SJCRH30 (cell line): ENCODE measurements around the gene RNASEH2C. TPM values are rescaled to one million over a fixed set of nuclear protein-coding genes. Genes with fewer than 3 reads are reported as not detected.
"Not testable (repeated sequence)": the region's sequence is repeated elsewhere in the genome, so short reads cannot be mapped to it uniquely, and the experiment has no call there.

Experiments
- DNase-seq, 2 experiments: peaks; one replicate each; pipeline ENCODE4 v3.0.0-alpha.2; 2015 to 2020
- H3K27ac ChIP-seq: fragments of 250-450 bp; sonication (Bioruptor Pico); 2 replicates; pipeline ENCODE4 v1.5.1; 2020; ENCODE audit warnings: mild to moderate bottlenecking, moderate library complexity
- H3K27me3 ChIP-seq: fragments of 250-450 bp; sonication (Bioruptor Pico); 2 replicates; pipeline ENCODE4 v1.5.1; 2020; ENCODE audit warnings: mild to moderate bottlenecking, moderate library complexity
- H3K36me3 ChIP-seq: fragments of 250-450 bp; sonication (Bioruptor Pico); 2 replicates; pipeline ENCODE4 v1.5.1; 2020; ENCODE audit warnings: mild to moderate bottlenecking, moderate library complexity
- H3K4me1 ChIP-seq: fragments of 250-450 bp; sonication (Bioruptor Pico); 2 replicates; pipeline ENCODE4 v1.5.1; 2020; ENCODE audit warnings: mild to moderate bottlenecking, moderate library complexity
- H3K4me3 ChIP-seq: fragments of 250-450 bp; sonication (Bioruptor Pico); 2 replicates; pipeline ENCODE4 v1.5.1; 2020; ENCODE audit warnings: mild to moderate bottlenecking, moderate library complexity
- H3K9me3 ChIP-seq: fragments of 250-450 bp; sonication (Bioruptor Pico); replicated peaks from 2 replicates; pipeline ENCODE4 v1.5.1; 2020; ENCODE audit warnings: mild to moderate bottlenecking, moderate library complexity
- total RNA-seq: library from RNA; depleted of rRNA; stranded (reverse); fragments of >200 nt; shearing (Covaris generic); gene quantifications from 2 replicates; pipeline ENCODE4 v1.2.3, GENCODE V29; 2014

The RNASEH2C gene
- total RNA-seq, 1 experiment from 2014 or later = 49.3 TPM

- H3K27me3 ChIP-seq, DNase-seq, H3K36me3 ChIP-seq, H3K4me3 ChIP-seq, H3K4me1 ChIP-seq, H3K27ac ChIP-seq: not testable (repeated sequence)
- H3K9me3 ChIP-seq = peaks cover 24% of the 10 kb centered on the region
These were observed 14.5 kb upstream of the RNASEH2C start for GRCh38 chr11:65735111-65735510.

DNA sequence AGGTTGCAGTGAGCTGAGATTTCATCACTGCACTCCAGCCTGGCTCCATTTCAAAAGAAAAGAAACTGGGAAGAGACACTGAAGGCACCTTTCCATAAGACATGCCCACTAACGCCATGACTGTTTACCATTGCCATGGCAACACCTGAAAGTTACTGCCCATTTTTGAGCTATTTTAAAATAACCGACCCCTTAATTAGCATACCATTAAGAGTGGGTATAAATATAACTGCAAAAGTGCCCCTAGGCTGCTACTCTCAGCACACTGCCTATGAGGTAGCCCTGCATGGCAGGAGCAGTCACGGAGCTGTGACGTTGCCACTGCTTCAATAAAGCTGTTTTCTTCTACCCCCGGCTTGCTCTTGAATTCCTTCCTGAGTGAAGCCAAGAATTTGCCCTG, 9.9 kb upstream of the RNASEH2C start:
- no peak overlapping the region for H3K4me3 ChIP-seq
- 0 out of 2 replicates have a peak, but pooled peaks cover 7% of the 10 kb centered on the region for H3K27me3 ChIP-seq
- H3K36me3 ChIP-seq = no peaks in the 10 kb centered on the region
- H3K4me1 ChIP-seq = no peaks in the 10 kb centered on the region
- H3K9me3 ChIP-seq = peaks cover 3% of the 10 kb centered on the region
- H3K27ac ChIP-seq = no peak overlapping the region
- DNase-seq = no peak

- Histone ChIP-seq H3K4me3 (no peak overlapping the region), H3K4me1 (no peaks in the 10 kb centered on the region), H3K9me3 (peaks cover 3% of the 10 kb centered on the region), H3K27me3 (0 out of 2 replicates have a peak, but pooled peaks cover 7% of the 10 kb centered on the region), H3K27ac (no peak overlapping the region), H3K36me3 (no peaks in the 10 kb centered on the region)
- DNase-seq = no peak
These were observed 7.3 kb upstream of the RNASEH2C start for GRCh38 chr11:65727865-65728264.

DNA sequence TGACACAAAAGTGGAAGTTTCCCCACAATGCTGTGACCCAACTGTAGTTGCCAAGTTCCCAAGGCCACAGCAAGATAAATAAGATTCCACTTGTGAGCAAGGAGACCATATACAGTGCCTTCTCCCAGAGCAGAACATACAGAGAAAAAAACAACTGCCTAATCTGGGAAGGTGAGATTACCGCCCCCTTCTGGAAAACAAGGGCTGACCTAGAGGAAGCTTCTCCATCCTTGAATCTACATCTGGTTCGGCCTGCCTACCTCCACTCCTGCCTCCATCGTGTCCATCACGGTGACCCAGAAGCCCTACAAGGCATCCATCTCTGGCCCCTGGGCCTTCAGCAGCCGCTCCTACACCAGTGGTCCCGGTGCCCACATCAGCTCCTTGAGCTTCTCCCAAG, 6.1 kb upstream of the RNASEH2C start:
- DNase-seq = no peak
- Histone ChIP-seq H3K4me3 (no peak overlapping the region), H3K4me1 (no peaks in the 10 kb centered on the region), H3K27ac (no peak overlapping the region), H3K9me3 (peaks cover under 1% of the 10 kb centered on the region), H3K27me3 (0 out of 2 replicates have a peak, but pooled peaks cover 4% of the 10 kb centered on the region), H3K36me3 (no peaks in the 10 kb centered on the region)

DNA sequence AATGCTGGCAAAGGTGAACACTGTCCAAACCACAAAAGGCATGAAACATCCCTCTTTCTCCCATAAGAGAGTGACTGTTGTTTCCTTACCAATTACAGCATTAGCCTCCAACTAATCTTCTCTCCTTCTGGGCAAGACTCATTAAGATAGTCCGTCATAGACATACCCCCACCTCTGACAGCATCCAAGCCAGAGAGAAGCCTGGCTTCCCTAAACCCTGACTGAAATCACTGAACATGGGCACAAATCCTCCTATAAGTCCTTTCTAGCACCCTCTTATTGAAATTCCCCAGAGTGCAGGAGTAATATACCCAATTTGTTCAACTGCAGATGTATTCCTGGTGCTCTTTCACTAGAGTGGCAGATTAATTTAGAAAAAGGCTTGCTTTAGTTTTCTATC, 1.7 kb upstream of the RNASEH2C start:
- Histone ChIP-seq H3K27me3 (0 out of 2 replicates have a peak, but pooled peaks cover 4% of the 10 kb centered on the region), H3K4me3 (no peak overlapping the region), H3K9me3 (no peaks in the 10 kb centered on the region), H3K4me1 (peaks cover 6% of the 10 kb centered on the region; the same call in 1 of the 2 replicates), H3K27ac (no peak overlapping the region), H3K36me3 (peaks cover 21% of the 10 kb centered on the region)
- no peak for DNase-seq

DNA sequence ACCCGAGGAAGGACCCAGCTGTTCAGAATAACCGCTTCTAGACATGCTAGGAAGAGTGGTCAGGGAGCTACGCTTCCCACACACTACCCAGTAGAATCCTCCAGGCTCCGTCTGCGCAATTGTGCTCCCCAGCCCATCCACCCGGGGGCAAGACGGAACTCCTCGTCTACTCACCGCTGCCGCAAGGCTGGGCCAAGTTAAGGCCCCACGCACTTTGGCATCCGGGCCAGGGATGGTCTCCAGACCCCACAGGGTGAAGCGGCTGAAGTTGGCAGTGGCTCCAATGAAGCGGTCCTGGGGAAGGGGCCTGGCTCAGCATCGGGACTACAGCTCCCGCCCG, 757 bp downstream of the RNASEH2C start:
- H3K36me3 ChIP-seq = peaks cover 26% of the 10 kb centered on the region
- no peaks in the 10 kb centered on the region for H3K9me3 ChIP-seq
- peak overlapping the region; percentile 81 for H3K4me3 ChIP-seq
- peak overlapping the region; percentile 61; the same call in 1 of the 2 replicates for H3K27ac ChIP-seq
- H3K27me3 ChIP-seq = no peaks in the 10 kb centered on the region
- peaks cover 6% of the 10 kb centered on the region; the same call in 1 of the 2 replicates for H3K4me1 ChIP-seq
- DNase-seq = peak in 1 of 2 experiments; percentile 32

DNA sequence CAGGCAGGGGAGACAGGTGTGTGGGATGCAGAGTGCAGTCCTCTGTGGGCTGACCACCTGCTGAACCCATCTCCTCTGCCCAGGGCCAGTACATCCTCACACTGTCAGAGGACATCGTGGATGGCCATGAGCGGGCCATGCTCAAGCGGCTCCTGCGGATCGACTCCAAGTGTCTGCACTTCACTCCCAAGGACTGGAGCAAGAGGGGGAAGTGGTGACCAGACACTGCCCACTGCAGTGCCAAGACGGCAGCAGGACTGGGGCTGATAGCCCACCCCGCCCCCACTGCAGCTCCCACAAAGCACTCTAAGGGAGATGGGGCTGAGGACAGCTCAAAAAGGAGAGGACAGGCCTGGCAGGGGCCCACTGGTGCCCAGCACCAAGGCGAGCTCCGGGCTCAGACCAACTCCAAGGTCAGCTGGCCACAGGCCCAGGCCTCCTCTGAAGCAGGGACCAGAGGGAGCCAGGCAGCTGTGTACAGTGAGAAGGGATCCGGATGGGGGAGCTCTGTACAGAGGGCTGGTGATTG, 1.6 kb downstream of the RNASEH2C start:
- H3K4me1 ChIP-seq = peaks cover 6% of the 10 kb centered on the region; the same call in 1 of the 2 replicates
- H3K27me3 ChIP-seq = no peaks in the 10 kb centered on the region
- no peaks in the 10 kb centered on the region for H3K9me3 ChIP-seq
- no peak for DNase-seq
- H3K36me3 ChIP-seq = peaks cover 35% of the 10 kb centered on the region
- no peak overlapping the region for H3K27ac ChIP-seq
- peak overlapping the region; percentile 81 for H3K4me3 ChIP-seq

- no peak for DNase-seq
- peaks cover 6% of the 10 kb centered on the region; the same call in 1 of the 2 replicates for H3K4me1 ChIP-seq
- H3K27me3 ChIP-seq = no peaks in the 10 kb centered on the region
- peaks cover 36% of the 10 kb centered on the region for H3K36me3 ChIP-seq
- H3K27ac ChIP-seq = no peak overlapping the region
- no peaks in the 10 kb centered on the region for H3K9me3 ChIP-seq
- H3K4me3 ChIP-seq = no peak overlapping the region
These were observed 2.1 kb downstream of the RNASEH2C start for GRCh38 chr11:65718531-65718930.

- no peaks in the 10 kb centered on the region for H3K27me3 ChIP-seq
- peaks cover 8% of the 10 kb centered on the region; the same call in 1 of the 2 replicates for H3K4me1 ChIP-seq
- no peak overlapping the region for H3K4me3 ChIP-seq
- H3K36me3 ChIP-seq = peaks cover 36% of the 10 kb centered on the region
- DNase-seq = no peak
- no peak overlapping the region for H3K27ac ChIP-seq
- no peaks in the 10 kb centered on the region for H3K9me3 ChIP-seq
These were observed 2.7 kb downstream of the RNASEH2C start for GRCh38 chr11:65717906-65718305.

DNA sequence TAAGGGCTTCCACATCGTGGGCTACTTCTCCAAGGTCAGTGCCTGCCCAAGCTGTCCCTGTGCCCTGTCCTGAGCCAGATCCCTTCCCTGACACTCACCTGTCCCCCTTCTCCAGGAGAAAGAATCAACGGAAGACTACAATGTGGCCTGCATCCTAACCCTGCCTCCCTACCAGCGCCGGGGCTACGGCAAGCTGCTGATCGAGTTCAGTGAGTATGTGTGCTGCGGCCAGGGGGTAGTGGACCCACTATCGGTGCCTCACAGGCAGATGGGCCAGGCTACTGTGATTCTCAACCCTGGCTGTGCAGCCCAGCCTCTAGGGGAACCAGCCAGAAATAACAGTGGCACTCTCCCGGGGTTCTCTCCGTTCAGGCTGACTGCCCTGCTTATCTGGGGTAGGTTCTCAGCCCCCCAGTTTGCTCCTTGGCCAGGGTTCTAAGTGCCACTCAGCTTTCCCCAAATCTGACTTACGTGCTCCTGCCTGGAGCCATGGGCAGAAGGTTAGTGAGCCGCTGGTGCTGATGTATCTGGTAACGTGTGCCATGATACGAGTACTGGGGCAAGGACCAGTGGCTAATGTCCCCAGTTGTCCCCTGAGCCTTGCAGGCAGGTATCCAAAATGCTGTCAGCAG, 3.7 kb downstream of the RNASEH2C start:
- no peak for DNase-seq
- Histone ChIP-seq H3K4me3 (no peak overlapping the region), H3K4me1 (peaks cover 11% of the 10 kb centered on the region; the same call in 1 of the 2 replicates), H3K27ac (no peak overlapping the region), H3K27me3 (no peaks in the 10 kb centered on the region), H3K36me3 (peaks cover 36% of the 10 kb centered on the region), H3K9me3 (no peaks in the 10 kb centered on the region)

GRCh38 chr11:65716302-65716701, 4.3 kb downstream of the RNASEH2C start:
- peaks cover 11% of the 10 kb centered on the region; the same call in 1 of the 2 replicates for H3K4me1 ChIP-seq
- H3K36me3 ChIP-seq = peaks cover 36% of the 10 kb centered on the region
- H3K27me3 ChIP-seq = no peaks in the 10 kb centered on the region
- no peak overlapping the region for H3K27ac ChIP-seq
- no peaks in the 10 kb centered on the region for H3K9me3 ChIP-seq
- H3K4me3 ChIP-seq = no peak overlapping the region
- DNase-seq = no peak

DNA sequence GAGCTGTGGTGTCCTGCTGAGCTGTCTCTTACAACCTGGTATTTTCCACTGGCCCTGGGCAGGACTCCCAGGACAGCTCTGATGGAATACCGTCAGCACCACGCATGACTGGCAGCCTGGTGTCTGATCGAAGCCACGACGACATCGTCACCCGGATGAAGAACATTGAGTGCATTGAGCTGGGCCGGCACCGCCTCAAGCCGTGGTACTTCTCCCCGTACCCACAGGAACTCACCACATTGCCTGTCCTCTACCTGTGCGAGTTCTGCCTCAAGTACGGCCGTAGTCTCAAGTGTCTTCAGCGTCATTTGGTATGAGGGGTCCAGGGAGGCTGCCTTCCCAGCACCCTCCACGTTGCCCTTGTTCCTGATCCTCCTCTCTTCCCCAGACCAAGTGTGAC, 6.2 kb downstream of the RNASEH2C start:
- no peaks in the 10 kb centered on the region for H3K9me3 ChIP-seq
- no peak overlapping the region for H3K4me3 ChIP-seq
- no peaks in the 10 kb centered on the region for H3K27me3 ChIP-seq
- H3K36me3 ChIP-seq = peaks cover 35% of the 10 kb centered on the region
- DNase-seq = no peak
- no peak overlapping the region for H3K27ac ChIP-seq
- H3K4me1 ChIP-seq = peaks cover 11% of the 10 kb centered on the region; the same call in 1 of the 2 replicates

DNA sequence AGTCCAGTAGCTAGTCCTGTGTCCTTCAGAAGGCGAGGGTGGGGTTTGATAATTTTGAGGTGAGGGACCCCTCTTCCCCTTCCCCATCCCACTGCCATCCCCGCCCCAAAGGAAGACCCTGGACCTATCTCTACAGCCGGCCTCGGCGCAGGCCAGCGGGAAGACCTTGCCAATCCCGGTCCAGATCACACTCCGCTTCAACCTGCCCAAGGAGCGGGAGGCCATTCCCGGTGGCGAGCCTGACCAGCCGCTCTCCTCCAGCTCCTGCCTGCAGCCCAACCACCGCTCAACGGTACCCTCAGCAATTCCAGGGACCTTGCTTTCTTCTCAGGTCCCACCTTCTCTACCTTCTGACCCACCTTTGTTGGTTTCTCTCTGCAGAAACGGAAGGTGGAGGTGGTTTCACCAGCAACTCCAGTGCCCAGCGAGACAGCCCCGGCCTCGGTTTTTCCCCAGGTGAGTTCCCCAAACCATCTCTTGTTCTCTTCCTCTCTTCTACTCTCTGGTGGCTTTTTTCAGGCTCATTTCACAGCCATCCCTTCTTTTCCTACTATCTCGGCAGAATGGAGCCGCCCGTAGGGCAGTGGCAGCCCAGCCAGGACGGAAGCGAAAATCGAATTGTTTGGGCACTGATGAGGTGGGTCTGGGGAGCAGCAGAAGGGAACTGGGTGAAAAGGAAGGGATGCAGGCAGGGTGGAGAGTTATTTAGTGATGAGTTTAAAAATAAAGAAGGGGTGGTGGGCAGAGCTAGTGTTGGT, 7.2 kb downstream of the RNASEH2C start:
- Histone ChIP-seq H3K4me3 (no peak overlapping the region; the same call in 1 of the 2 replicates), H3K27me3 (no peaks in the 10 kb centered on the region), H3K27ac (no peak overlapping the region), H3K4me1 (peaks cover 5% of the 10 kb centered on the region; the same call in 1 of the 2 replicates), H3K9me3 (no peaks in the 10 kb centered on the region), H3K36me3 (peaks cover 25% of the 10 kb centered on the region)
- no peak for DNase-seq

- H3K36me3 ChIP-seq = peaks cover 19% of the 10 kb centered on the region
- H3K27ac ChIP-seq = peak overlapping the region; percentile 95; the same call in 1 of the 2 replicates
- DNase-seq = no peak
These were observed 7.9 kb downstream of the RNASEH2C start for GRCh38 chr11:65712633-65713076.

More at GRCh38 chr11:65712633-65713076, 7.9 kb downstream of the RNASEH2C start:
- Histone ChIP-seq H3K27me3 (no peaks in the 10 kb centered on the region), H3K9me3 (no peaks in the 10 kb centered on the region), H3K4me3 (peak overlapping the region; percentile 81), H3K4me1 (peaks cover 5% of the 10 kb centered on the region; the same call in 1 of the 2 replicates)
